ENCODE results near the gene TTC7B.

DNA sequence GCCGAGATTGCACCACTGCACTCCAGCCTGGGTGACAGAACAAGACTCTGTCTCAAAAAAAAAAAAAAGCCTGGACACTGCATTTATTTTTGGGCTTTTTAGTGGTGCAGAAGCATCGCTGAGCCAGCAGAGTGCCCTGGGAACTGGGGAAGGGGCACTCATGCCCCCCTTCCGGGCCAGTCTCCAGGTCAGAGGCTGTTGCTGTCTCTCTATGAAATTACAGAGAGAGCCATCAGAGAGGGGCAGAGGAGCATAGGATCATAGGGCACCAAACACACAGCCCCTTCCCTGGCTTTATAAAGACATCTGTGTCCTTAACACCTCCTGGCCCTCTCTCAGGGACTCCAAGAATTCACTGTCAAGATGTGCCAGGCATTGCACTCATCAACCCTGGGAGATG is 223.6 kb downstream of the TTC7B start:
- TF ChIP-seq, protein P1, sequence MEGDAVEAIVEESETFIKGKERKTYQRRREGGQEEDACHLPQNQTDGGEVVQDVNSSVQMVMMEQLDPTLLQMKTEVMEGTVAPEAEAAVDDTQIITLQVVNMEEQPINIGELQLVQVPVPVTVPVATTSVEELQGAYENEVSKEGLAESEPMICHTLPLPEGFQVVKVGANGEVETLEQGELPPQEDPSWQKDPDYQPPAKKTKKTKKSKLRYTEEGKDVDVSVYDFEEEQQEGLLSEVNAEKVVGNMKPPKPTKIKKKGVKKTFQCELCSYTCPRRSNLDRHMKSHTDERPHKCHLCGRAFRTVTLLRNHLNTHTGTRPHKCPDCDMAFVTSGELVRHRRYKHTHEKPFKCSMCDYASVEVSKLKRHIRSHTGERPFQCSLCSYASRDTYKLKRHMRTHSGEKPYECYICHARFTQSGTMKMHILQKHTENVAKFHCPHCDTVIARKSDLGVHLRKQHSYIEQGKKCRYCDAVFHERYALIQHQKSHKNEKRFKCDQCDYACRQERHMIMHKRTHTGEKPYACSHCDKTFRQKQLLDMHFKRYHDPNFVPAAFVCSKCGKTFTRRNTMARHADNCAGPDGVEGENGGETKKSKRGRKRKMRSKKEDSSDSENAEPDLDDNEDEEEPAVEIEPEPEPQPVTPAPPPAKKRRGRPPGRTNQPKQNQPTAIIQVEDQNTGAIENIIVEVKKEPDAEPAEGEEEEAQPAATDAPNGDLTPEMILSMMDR (IDR thresholded peaks at IDR 0.05; ENCODE audit: control extremely low read depth in 1 of 3, insufficient read depth in 1 of 3, low read depth in 1 of 3, low read length in 3 of 3): no peak
- TF ChIP-seq BRCA1 (IDR thresholded peaks at IDR 0.05; ENCODE audit: low read depth, low read length) (no peak), SIX5 (IDR thresholded peaks at IDR 0.05; ENCODE audit: low read depth, low read length) (no peak), TAF1 (IDR thresholded peaks at IDR 0.05; ENCODE audit: low read depth, low read length) (no peak), POLR2A (IDR thresholded peaks at IDR 0.05; ENCODE audit: control extremely low read depth in 1 of 2, low read depth in 2 of 2, low read length in 2 of 2) (no peak), SIN3A (conservative IDR thresholded peaks at IDR 0.05 in 1 of 2, IDR thresholded peaks at IDR 0.05 in 1 of 2; ENCODE audit: low read depth in 1 of 2, low read length in 2 of 2) (no peak)
